H9 (cell line): ENCODE data around the gene ACOX1. TPM values are rescaled to one million over a fixed set of nuclear protein-coding genes. Genes with fewer than 3 reads are reported as not detected.

Experiments
- DNase-seq: peaks from one replicate; pipeline ENCODE4 v3.0.0-alpha.2; 2017
- H2AFZ ChIP-seq: one replicate; pipeline ENCODE4 v1.6.1; 2013; ENCODE audit warnings: mild to moderate bottlenecking, low read length, control low read depth, moderate library complexity
- H2AK5ac ChIP-seq: 2 replicates; pipeline ENCODE4 v1.6.1; 2013; ENCODE audit warnings: low read length, control low read depth, mixed read lengths; ENCODE audit not compliant: insufficient read length
- H2BK120ac ChIP-seq: one replicate; pipeline ENCODE4 v1.6.1; 2013; ENCODE audit warnings: low read depth, mild to moderate bottlenecking, low read length, control low read depth, inconsistent platforms; ENCODE audit not compliant: poor library complexity, severe bottlenecking
- H2BK12ac ChIP-seq: 2 replicates; pipeline ENCODE4 v1.6.1; 2013; ENCODE audit warnings: low read length, control low read depth, mixed read lengths, low read depth; ENCODE audit not compliant: insufficient read length
- H2BK15ac ChIP-seq: 2 replicates; pipeline ENCODE4 v1.6.1; 2013; ENCODE audit warnings: low read depth, low read length, control low read depth
- H2BK20ac ChIP-seq: one replicate; pipeline ENCODE4 v1.6.1; 2013; ENCODE audit warnings: low read depth, mild to moderate bottlenecking, low read length, control low read depth, inconsistent platforms; ENCODE audit not compliant: poor library complexity, severe bottlenecking
- H2BK5ac ChIP-seq: 2 replicates; pipeline ENCODE4 v1.6.1; 2013; ENCODE audit warnings: low read length, control low read depth, mixed read lengths; ENCODE audit not compliant: insufficient read length
- H3K14ac ChIP-seq: 2 replicates; pipeline ENCODE4 v1.6.1; 2013; ENCODE audit warnings: low read length, control low read depth; ENCODE audit not compliant: insufficient read depth
- H3K18ac ChIP-seq: 2 replicates; pipeline ENCODE4 v1.6.1; 2013; ENCODE audit warnings: low read depth, mild to moderate bottlenecking, mixed read lengths, low read length, control low read depth; ENCODE audit not compliant: insufficient read length
- H3K23ac ChIP-seq: 2 replicates; pipeline ENCODE4 v1.6.1; 2013; ENCODE audit warnings: low read length, control low read depth, mixed read lengths, low read depth; ENCODE audit not compliant: insufficient read length
- H3K23me2 ChIP-seq: 2 replicates; pipeline ENCODE4 v1.6.1; 2013; ENCODE audit warnings: low read depth, mild to moderate bottlenecking, mixed read lengths, low read length, control low read depth; ENCODE audit not compliant: insufficient read length, poor library complexity, severe bottlenecking
- H3K27ac ChIP-seq: 2 replicates; pipeline ENCODE4 v1.5.1; 2013; ENCODE audit warnings: low read length, control low read depth, mixed read lengths, low read depth; ENCODE audit not compliant: insufficient read length
- H3K27me3 ChIP-seq: 2 replicates; pipeline ENCODE4 v1.6.1; 2013; ENCODE audit warnings: low read length, control low read depth, inconsistent platforms; ENCODE audit not compliant: insufficient read depth
- H3K4ac ChIP-seq: 2 replicates; pipeline ENCODE4 v1.6.1; 2013; ENCODE audit warnings: low read depth, mild to moderate bottlenecking, control low read depth, inconsistent platforms, low read length, moderate library complexity
- H3K4me1 ChIP-seq: 2 replicates; pipeline ENCODE4 v1.6.1; 2013; ENCODE audit warnings: low read length, control low read depth, inconsistent platforms; ENCODE audit not compliant: insufficient read depth
- H3K4me2 ChIP-seq: 2 replicates; pipeline ENCODE4 v1.6.1; 2013; ENCODE audit warnings: low read length, control low read depth, mixed read lengths; ENCODE audit not compliant: insufficient read length, insufficient read depth
- H3K56ac ChIP-seq: 2 replicates; pipeline ENCODE4 v1.6.1; 2013; ENCODE audit warnings: low read depth, mild to moderate bottlenecking, mixed read lengths, low read length, control low read depth; ENCODE audit not compliant: insufficient read length
- H3K79me1 ChIP-seq: 2 replicates; pipeline ENCODE4 v1.6.1; 2013; ENCODE audit warnings: low read depth, mild to moderate bottlenecking, moderate library complexity, low read length, control low read depth, inconsistent platforms; ENCODE audit not compliant: insufficient read depth, poor library complexity, severe bottlenecking
- H3K79me2 ChIP-seq: 2 replicates; pipeline ENCODE4 v1.6.1; 2013; ENCODE audit warnings: low read length, control low read depth, inconsistent platforms; ENCODE audit not compliant: insufficient read depth
- H3K9ac ChIP-seq: 2 replicates; pipeline ENCODE4 v1.6.1; 2013; ENCODE audit warnings: low read length, control low read depth, mixed read lengths; ENCODE audit not compliant: insufficient read length; ENCODE audit errors: extremely low read depth
- H3K9me3 ChIP-seq: one replicate; pipeline ENCODE4 v1.6.1; 2013; ENCODE audit warnings: low read depth, low read length, inconsistent platforms; ENCODE audit not compliant: control insufficient read depth
- H3T11ph ChIP-seq: one replicate; pipeline ENCODE4 v1.6.1; 2013; ENCODE audit warnings: mild to moderate bottlenecking, low read length, control low read depth, inconsistent platforms
- H4K20me1 ChIP-seq: one replicate; pipeline ENCODE4 v1.6.1; 2013; ENCODE audit not compliant: control insufficient read depth, insufficient read length, insufficient read depth
- H4K5ac ChIP-seq: 2 replicates; pipeline ENCODE4 v1.6.1; 2013; ENCODE audit warnings: low read depth, mild to moderate bottlenecking, mixed read lengths, low read length, control low read depth; ENCODE audit not compliant: insufficient read length
- H4K8ac ChIP-seq: replicated peaks from 2 replicates; pipeline ENCODE4 v1.6.1; 2013; ENCODE audit warnings: low read length, control low read depth, mixed read lengths, low read depth; ENCODE audit not compliant: insufficient read length
- H4K91ac ChIP-seq: 2 replicates; pipeline ENCODE4 v1.6.1; 2013; ENCODE audit warnings: low read depth, mild to moderate bottlenecking, moderate library complexity, mixed read lengths, low read length, control low read depth; ENCODE audit not compliant: insufficient read length
- H3K27ac Mint-ChIP-seq, 3 experiments: 2 replicates in 2 of 3; 3 replicates in 1 of 3; pipeline ENCODE4 v1.8.0; 2020 to 2021; ENCODE audit warnings: mixed read lengths in 3 of 3, mild to moderate bottlenecking in 1 of 3, moderate library complexity in 1 of 3
- H3K27me3 Mint-ChIP-seq: 2 replicates; pipeline ENCODE4 v1.8.0; 2021; ENCODE audit warnings: low read depth, mild to moderate bottlenecking, moderate library complexity, mixed read lengths
- H3K36me3 Mint-ChIP-seq, 3 experiments: 2 replicates in 2 of 3; 3 replicates in 1 of 3; pipeline ENCODE4 v1.8.0; 2020 to 2021; ENCODE audit warnings: low read depth in 3 of 3, mixed read lengths in 3 of 3; ENCODE audit not compliant: insufficient read depth in 1 of 3
- H3K4me1 Mint-ChIP-seq, 2 experiments: 2 replicates each; pipeline ENCODE4 v1.8.0; 2020; ENCODE audit warnings: mixed read lengths in 2 of 2
- H3K4me3 Mint-ChIP-seq, 2 experiments: 2 replicates in 1 of 2; 3 replicates in 1 of 2; pipeline ENCODE4 v1.8.0; 2020 to 2021; ENCODE audit warnings: mild to moderate bottlenecking in 2 of 2, mixed read lengths in 2 of 2, moderate library complexity in 1 of 2
- H3K9me3 Mint-ChIP-seq, 2 experiments: 2 replicates in 1 of 2; 3 replicates in 1 of 2; pipeline ENCODE4 v1.8.0; 2020; ENCODE audit warnings: mild to moderate bottlenecking in 2 of 2, mixed read lengths in 2 of 2, moderate library complexity in 1 of 2
- WGBS: extraction: QIAGEN DNeasy Blood & Tissue Kit; methylation state at CpG from one replicate; pipeline ENCODE4 v1.1.7; 2013; ENCODE audit warnings: missing lambda C conversion rate, low lambda C conversion rate, mixed read lengths; ENCODE audit not compliant: insufficient read length; ENCODE audit errors: extremely low coverage; 5-methylcytosine and 5-hydroxymethylcytosine counted together
- total RNA-seq: library from RNA; stranded (reverse); gene quantifications from 2 replicates; pipeline ENCODE4 v1.2.1, GENCODE V29; 2021
- TF ChIP-seq, protein P1 (sequence below): fragments of 200-600 bp; sonication (generic); conservative IDR thresholded peaks from 3 replicates; pipeline ENCODE4 v1.8.0; 2021; ENCODE audit warnings: antibody characterized with exemption, mild to moderate bottlenecking

The ACOX1 gene
- total RNA-seq, 1 experiment from 2014 or later = 27.4 TPM

GRCh38 chr17:76009447-76009846, 30.5 kb upstream of the ACOX1 start:
- Histone ChIP-seq H4K5ac (no peak overlapping the region), H3K4ac (no peak overlapping the region), H2AK5ac (no peak overlapping the region), H3T11ph (no peak overlapping the region), H2BK5ac (no peak overlapping the region), H3K4me2 (no peak overlapping the region), H2BK12ac (no peak overlapping the region), H3K4me1 (no peaks in the 10 kb centered on the region), H3K9ac (no peak overlapping the region), H3K9me3 (no peaks in the 10 kb centered on the region), H3K79me1 (no peaks in the 10 kb centered on the region), H3K79me2 (no peaks in the 10 kb centered on the region), H4K8ac (no peak overlapping the region), H4K91ac (no peak overlapping the region), H2BK120ac (no peak overlapping the region), H3K27me3 (no peaks in the 10 kb centered on the region), H3K18ac (no peak overlapping the region), H3K23me2 (no peaks in the 10 kb centered on the region), H3K27ac (no peak overlapping the region), H2BK20ac (no peak overlapping the region), H3K23ac (no peak overlapping the region), H3K56ac (no peak overlapping the region), H2BK15ac (no peak overlapping the region), H4K20me1 (no peaks in the 10 kb centered on the region), H3K14ac (no peak overlapping the region), H2AFZ (no peak overlapping the region)
- peaks cover 2 to 12% (median 9%) of the 10 kb centered on the region in 3 experiments; a peak in 4 of 7 replicates for H3K36me3 Mint-ChIP-seq
- H3K27ac Mint-ChIP-seq = no peak overlapping the region; a peak in 1 of 7 replicates
- H3K27me3 Mint-ChIP-seq = peaks cover 4% of the 10 kb centered on the region
- no CpG with 5 or more reads among the region's 20 CpGs for WGBS
- TF ChIP-seq, protein P1, sequence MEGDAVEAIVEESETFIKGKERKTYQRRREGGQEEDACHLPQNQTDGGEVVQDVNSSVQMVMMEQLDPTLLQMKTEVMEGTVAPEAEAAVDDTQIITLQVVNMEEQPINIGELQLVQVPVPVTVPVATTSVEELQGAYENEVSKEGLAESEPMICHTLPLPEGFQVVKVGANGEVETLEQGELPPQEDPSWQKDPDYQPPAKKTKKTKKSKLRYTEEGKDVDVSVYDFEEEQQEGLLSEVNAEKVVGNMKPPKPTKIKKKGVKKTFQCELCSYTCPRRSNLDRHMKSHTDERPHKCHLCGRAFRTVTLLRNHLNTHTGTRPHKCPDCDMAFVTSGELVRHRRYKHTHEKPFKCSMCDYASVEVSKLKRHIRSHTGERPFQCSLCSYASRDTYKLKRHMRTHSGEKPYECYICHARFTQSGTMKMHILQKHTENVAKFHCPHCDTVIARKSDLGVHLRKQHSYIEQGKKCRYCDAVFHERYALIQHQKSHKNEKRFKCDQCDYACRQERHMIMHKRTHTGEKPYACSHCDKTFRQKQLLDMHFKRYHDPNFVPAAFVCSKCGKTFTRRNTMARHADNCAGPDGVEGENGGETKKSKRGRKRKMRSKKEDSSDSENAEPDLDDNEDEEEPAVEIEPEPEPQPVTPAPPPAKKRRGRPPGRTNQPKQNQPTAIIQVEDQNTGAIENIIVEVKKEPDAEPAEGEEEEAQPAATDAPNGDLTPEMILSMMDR = no peak
- peaks cover 6 to 10% of the 10 kb centered on the region in 2 experiments for H3K4me1 Mint-ChIP-seq
- no peak overlapping the region; a peak in 1 of 5 replicates for H3K4me3 Mint-ChIP-seq
- DNase-seq = no peak
- H3K9me3 Mint-ChIP-seq = peaks cover 0 to 2% of the 10 kb centered on the region in 2 experiments; a peak in 3 of 5 replicates
